Keratinocyte (primary cell): ENCODE results near the gene ENTPD6.

Experiments used
- EZH2 ChIP-seq: IDR thresholded peaks from one replicate; pipeline ENCODE4 v1.6.1; 2012; ENCODE audit warnings: inconsistent platforms, mild to moderate bottlenecking, low read length, moderate library complexity
- TF ChIP-seq, protein P1 (sequence below), 3 experiments: IDR thresholded peaks in 1 of 3; conservative IDR thresholded peaks in 1 of 3; optimal IDR thresholded peaks in 1 of 3; 2 replicates in 2 of 3; 3 replicates in 1 of 3; pipeline versions ENCODE3 to v1.5.1; 2011; ENCODE audit warnings: low read length in 3 of 3, mild to moderate bottlenecking in 3 of 3, moderate library complexity in 2 of 3, control low read depth in 1 of 3, inconsistent platforms in 1 of 3; ENCODE audit not compliant: insufficient read depth in 2 of 3; ENCODE audit errors: extremely low read depth in 1 of 3

DNA sequence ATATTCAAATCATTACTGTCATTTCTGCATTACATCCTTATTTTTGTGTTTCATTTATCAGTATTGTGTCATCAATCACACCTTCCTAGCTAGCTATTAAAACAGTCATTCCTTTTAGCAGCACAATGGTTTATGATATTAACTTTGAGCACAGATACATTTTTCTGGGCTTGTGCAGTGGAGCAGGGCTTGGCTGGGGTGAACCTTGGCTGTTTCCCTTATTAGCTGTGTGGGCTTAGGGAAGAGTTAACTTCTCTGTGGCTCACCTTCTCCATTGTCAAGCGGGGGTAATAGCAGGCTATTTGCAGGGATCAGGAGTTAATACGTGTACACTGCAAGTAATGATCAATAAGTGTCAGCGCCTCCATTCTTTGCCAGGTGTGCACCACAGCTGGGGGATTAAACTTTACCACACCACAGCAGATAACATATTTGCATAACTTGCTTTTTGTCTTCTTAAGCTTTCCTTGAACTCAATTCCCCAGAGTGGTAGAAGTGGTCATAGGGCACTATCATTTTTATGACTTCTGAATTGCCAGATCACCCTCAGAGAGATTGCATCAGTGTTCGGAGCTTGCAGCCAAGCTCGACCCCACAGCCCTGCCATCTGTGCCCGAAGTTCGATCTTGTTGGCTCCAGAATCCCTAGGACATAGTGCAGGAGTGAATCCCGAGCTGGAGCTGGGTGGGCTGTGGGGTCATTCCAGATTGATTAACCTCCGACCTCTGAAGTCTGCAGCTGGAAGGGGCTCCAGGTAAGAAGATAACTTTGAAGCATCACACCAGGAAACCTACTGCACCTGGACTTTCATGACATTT is 50.9 kb downstream of the ENTPD6 start:
- TF ChIP-seq, protein P1, sequence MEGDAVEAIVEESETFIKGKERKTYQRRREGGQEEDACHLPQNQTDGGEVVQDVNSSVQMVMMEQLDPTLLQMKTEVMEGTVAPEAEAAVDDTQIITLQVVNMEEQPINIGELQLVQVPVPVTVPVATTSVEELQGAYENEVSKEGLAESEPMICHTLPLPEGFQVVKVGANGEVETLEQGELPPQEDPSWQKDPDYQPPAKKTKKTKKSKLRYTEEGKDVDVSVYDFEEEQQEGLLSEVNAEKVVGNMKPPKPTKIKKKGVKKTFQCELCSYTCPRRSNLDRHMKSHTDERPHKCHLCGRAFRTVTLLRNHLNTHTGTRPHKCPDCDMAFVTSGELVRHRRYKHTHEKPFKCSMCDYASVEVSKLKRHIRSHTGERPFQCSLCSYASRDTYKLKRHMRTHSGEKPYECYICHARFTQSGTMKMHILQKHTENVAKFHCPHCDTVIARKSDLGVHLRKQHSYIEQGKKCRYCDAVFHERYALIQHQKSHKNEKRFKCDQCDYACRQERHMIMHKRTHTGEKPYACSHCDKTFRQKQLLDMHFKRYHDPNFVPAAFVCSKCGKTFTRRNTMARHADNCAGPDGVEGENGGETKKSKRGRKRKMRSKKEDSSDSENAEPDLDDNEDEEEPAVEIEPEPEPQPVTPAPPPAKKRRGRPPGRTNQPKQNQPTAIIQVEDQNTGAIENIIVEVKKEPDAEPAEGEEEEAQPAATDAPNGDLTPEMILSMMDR (optimal IDR thresholded peaks at IDR 0.05 in 1 of 3, IDR thresholded peaks at IDR 0.05 in 1 of 3, conservative IDR thresholded peaks at IDR 0.05 in 1 of 3; ENCODE audit: extremely low read depth in 1 of 3, insufficient read depth in 2 of 3, low read length in 3 of 3): no peak
- no peak for TF ChIP-seq EZH2
